ENCODE results near the gene PNLIPRP3. TPM values are rescaled to one million over a fixed set of nuclear protein-coding genes. Genes with fewer than 3 reads are reported as not detected.
"Not testable (repeated sequence)": the region's sequence is repeated elsewhere in the genome, so short reads cannot be mapped to it uniquely, and the experiment has no call there.

PNLIPRP3 gene
- polyA plus RNA-seq (ENCODE audit: insufficient read length in 3 of 3): not detected
- long read RNA-seq, donor 1: 0 reads
- long read RNA-seq, donor 2: 0 reads
- long read RNA-seq, donor 3: 0 reads
- long read RNA-seq, donor 4: 0 reads
- long read RNA-seq, donor 5: 0 reads
- long read RNA-seq, donor 6: 0 reads
- long read RNA-seq, donor 7: 0 reads
- long read RNA-seq, donor 8: 0 reads
- long read RNA-seq, donor 9: 0 reads
- long read RNA-seq, donor 10: 0 reads
- long read RNA-seq, donor 11: 0 reads
- long read RNA-seq, donor 12: 0 reads
- long read RNA-seq, donor 13: 0 reads
- long read RNA-seq, donor 14: 0 reads
- long read RNA-seq, donor 15: 0 reads
- long read RNA-seq, donor 16: 0 reads

- DNase-seq: no peak
These were observed at the start of gene PNLIPRP3 for GRCh38 chr10:116427671-116428070. Gene PNLIPRP3 (plus strand): TSS chr10:116427847. CDS start chr10:116428013, 166 bp downstream.

GRCh38 chr10:116382290-116382689, 45.4 kb upstream of the PNLIPRP3 start:
- DNase-seq: no peak

GRCh38 chr10:116385311-116385710, 42.3 kb upstream of the PNLIPRP3 start:
- no peak for DNase-seq

GRCh38 chr10:116385994-116386809, 41.4 kb upstream of the PNLIPRP3 start:
- peak; percentile 48 for DNase-seq

- not testable (repeated sequence) for DNase-seq
These were observed 34.3 kb upstream of the PNLIPRP3 start for GRCh38 chr10:116393246-116393831.

- no peak for DNase-seq
These were observed 32.2 kb upstream of the PNLIPRP3 start for GRCh38 chr10:116395223-116395985.

- no peak for DNase-seq
These were observed 29.4 kb upstream of the PNLIPRP3 start for GRCh38 chr10:116398224-116398623.

GRCh38 chr10:116402858-116403257, 24.8 kb upstream of the PNLIPRP3 start:
- DNase-seq: no peak

GRCh38 chr10:116403740-116404250, 23.9 kb upstream of the PNLIPRP3 start:
- no peak for DNase-seq

- DNase-seq: peak; percentile 10
These were observed 18.9 kb upstream of the PNLIPRP3 start for GRCh38 chr10:116408719-116409118.

- no peak for DNase-seq
These were observed 17.3 kb upstream of the PNLIPRP3 start for GRCh38 chr10:116410351-116410750.

GRCh38 chr10:116417821-116418220, 9.8 kb upstream of the PNLIPRP3 start:
- DNase-seq: no peak

GRCh38 chr10:116418389-116418788, 9.3 kb upstream of the PNLIPRP3 start:
- no peak for DNase-seq

- DNase-seq: no peak
These were observed 5.8 kb upstream of the PNLIPRP3 start for GRCh38 chr10:116421815-116422214.

GRCh38 chr10:116429288-116429977, 1.8 kb downstream of the PNLIPRP3 start:
- no peak for DNase-seq

- DNase-seq: no peak
These were observed 2.6 kb downstream of the PNLIPRP3 start for GRCh38 chr10:116430288-116430687.

- no peak for DNase-seq
These were observed 4.0 kb downstream of the PNLIPRP3 start for GRCh38 chr10:116431598-116431997.

- no peak for DNase-seq
These were observed 9.5 kb downstream of the PNLIPRP3 start for GRCh38 chr10:116437076-116437692.

- no peak for DNase-seq
These were observed 12.8 kb downstream of the PNLIPRP3 start for GRCh38 chr10:116440330-116441030.
